Measurements from ENCODE around the gene FAM110A. TPM values are rescaled to one million over a fixed set of nuclear protein-coding genes. Genes with fewer than 3 reads are reported as not detected.

The FAM110A gene
- total and polyA plus RNA-seq, 2 of the 8 experiments (the other 6 are each of a cell fraction or from before 2014, with no cell fraction given), result 10.1 to 10.9 TPM

DNA sequence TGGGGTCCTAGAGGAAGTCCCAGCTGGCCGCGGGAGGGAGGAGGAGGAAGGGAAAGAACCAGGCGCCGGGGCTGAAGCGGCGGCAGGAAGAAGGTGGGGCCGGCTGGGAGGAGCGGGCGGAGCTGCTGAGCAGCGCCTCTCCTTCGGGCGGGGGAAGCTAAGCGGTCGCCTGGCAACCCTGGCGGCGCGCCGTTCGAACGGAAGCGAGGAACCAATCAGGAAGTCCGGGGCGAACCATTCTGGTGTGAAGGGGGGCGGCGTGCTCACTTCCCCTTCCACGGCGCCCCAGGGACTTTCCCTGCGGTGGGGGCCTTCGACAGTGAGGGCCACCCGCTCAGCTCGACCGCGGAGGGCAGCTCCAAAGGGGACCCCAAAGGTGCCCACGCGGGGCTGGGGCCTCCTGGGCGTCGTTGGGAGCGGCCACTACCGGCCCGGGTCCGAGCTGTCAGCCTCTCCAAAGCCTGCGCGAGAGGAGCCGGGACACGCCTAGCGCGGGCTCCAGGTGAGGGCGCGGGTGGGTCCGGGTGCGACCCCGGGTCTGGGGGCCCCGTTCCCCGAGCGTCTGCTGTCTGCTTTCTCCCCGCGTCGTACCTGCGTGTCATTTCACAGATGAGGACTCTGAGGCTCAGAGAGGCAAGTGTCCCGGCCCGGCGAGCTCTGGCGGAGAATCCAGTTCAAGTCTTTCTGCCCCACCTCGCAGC, at the start of gene FAM110A (continued):
- peak; percentile 91 for TF ChIP-seq KDM4A (IDR thresholded peaks at IDR 0.05; ENCODE audit: low read depth, low read length, severe bottlenecking)
- TF ChIP-seq KDM1A (IDR thresholded peaks at IDR 0.05; ENCODE audit: borderline replicate concordance, low read length), result no peak; the same call in 1 of the 2 replicates
- 0 out of 2 replicates have a peak, but pooled peaks have one; percentile 29 for TF ChIP-seq YY1 (IDR thresholded peaks at IDR 0.05; ENCODE audit: low read depth, low read length)
- no peak for TF ChIP-seq SUZ12 (IDR thresholded peaks at IDR 0.05; ENCODE audit: low read length)
- TF ChIP-seq SIRT6 (IDR thresholded peaks at IDR 0.05; ENCODE audit: low read length), result no peak
- TF ChIP-seq HDAC6 (IDR thresholded peaks at IDR 0.05; ENCODE audit: low read depth, low read length), result no peak
- TF ChIP-seq, protein P1, sequence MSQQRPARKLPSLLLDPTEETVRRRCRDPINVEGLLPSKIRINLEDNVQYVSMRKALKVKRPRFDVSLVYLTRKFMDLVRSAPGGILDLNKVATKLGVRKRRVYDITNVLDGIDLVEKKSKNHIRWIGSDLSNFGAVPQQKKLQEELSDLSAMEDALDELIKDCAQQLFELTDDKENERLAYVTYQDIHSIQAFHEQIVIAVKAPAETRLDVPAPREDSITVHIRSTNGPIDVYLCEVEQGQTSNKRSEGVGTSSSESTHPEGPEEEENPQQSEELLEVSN (IDR thresholded peaks at IDR 0.05), result peak; percentile 10; the same call in 1 of the 2 replicates
- TF ChIP-seq KDM5A (IDR thresholded peaks at IDR 0.05; ENCODE audit: low read length), result no peak
- TF ChIP-seq JUN (IDR thresholded peaks at IDR 0.05; ENCODE audit: low read depth, low read length), result no peak
- no peak for TF ChIP-seq GABPA (IDR thresholded peaks at IDR 0.05; ENCODE audit: borderline replicate concordance, insufficient read depth, low read length)
- TF ChIP-seq JUND (IDR thresholded peaks at IDR 0.05; ENCODE audit: low read length), result peak; percentile 92
- TF ChIP-seq POU5F1 (IDR thresholded peaks at IDR 0.05; ENCODE audit: low read depth, low read length), result no peak
- no peak for TF ChIP-seq FOSL1 (IDR thresholded peaks at IDR 0.05; ENCODE audit: insufficient read depth, low read depth, low read length)
- TF ChIP-seq RBBP5 (IDR thresholded peaks at IDR 0.05; ENCODE audit: borderline replicate concordance, low read depth, low read length), result no peak
- no peak for TF ChIP-seq SIX5 (IDR thresholded peaks at IDR 0.05; ENCODE audit: low read depth, low read length)
- TF ChIP-seq CBX8 (IDR thresholded peaks at IDR 0.05; ENCODE audit: borderline replicate concordance, low read depth, low read length), result no peak
